GM12801 (cell line): ENCODE results near the gene CLIP1.

Experiments used
- TF ChIP-seq, protein P1 (sequence below): IDR thresholded peaks from one replicate; pipeline ENCODE4 v1.5.1; 2011; ENCODE audit warnings: control low read depth; ENCODE audit not compliant: insufficient read length; ENCODE audit errors: extremely low read depth

The CLIP1 gene

DNA sequence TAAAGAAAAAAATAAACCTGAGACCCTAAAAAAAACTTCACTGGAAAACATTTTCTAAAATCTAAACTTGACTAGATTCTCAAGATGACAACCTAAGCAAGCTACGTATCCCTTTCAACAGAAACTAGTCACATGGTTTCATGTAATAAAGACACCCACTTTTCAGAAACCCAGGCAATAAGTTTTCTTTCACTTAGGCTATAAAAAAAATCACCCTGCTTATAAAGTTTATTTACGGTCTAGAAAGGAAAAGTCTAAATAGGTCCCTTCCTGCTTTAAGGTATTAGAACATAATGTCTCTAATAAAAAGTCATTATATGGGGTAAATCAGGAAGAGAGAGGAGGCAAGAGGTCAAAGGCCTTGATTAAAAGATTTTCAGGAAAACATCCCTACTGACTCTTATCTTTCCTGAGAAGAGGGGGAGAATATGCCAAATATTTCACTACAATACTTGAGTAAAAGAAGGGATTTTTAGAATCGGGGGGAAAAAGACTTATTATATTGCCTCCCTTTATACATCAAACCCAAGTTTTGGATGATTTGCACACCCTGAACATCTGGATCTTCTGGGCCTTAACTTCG, 9.5 kb downstream of the CLIP1 start:
- TF ChIP-seq, protein P1, sequence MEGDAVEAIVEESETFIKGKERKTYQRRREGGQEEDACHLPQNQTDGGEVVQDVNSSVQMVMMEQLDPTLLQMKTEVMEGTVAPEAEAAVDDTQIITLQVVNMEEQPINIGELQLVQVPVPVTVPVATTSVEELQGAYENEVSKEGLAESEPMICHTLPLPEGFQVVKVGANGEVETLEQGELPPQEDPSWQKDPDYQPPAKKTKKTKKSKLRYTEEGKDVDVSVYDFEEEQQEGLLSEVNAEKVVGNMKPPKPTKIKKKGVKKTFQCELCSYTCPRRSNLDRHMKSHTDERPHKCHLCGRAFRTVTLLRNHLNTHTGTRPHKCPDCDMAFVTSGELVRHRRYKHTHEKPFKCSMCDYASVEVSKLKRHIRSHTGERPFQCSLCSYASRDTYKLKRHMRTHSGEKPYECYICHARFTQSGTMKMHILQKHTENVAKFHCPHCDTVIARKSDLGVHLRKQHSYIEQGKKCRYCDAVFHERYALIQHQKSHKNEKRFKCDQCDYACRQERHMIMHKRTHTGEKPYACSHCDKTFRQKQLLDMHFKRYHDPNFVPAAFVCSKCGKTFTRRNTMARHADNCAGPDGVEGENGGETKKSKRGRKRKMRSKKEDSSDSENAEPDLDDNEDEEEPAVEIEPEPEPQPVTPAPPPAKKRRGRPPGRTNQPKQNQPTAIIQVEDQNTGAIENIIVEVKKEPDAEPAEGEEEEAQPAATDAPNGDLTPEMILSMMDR: no peak

DNA sequence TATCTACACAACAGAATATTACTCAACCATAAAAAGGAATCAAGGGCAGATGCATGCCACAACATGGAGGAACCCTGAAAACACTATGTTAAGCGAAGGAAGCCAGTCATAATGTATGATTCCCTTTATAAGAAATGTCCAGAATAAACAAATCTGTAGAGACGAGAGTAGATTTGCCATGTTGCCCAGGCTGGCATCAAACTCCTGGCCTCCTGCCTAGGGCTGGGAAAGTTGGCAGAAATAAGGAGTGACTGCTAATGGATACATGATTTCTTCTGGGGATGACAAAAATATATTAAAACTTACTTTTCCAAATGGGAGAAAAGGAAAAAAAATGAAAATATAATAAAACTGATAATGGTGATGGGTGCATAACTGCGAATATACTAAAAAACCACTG, 10.9 kb downstream of the CLIP1 start:
- TF ChIP-seq, protein P1: no peak

DNA sequence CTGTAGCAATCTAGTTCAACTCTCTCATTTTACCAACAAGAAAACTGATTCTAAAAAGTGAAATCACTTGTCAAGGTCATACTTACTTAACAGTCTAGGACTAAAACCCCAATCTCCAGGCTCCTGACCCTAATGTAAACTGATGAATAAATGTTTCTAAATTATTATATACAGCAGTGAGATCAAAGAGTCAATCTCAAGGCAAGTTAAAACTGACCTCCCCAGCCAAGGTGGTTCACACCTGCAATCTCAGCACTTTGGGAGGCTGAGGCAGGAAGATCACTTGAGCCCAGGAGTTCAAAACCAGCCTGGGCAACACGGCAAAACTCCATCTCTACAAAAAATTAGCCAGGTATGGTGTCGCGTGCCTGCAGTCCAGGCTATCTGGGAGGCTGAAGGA, 15.3 kb downstream of the CLIP1 start:
- TF ChIP-seq, protein P1: no peak

DNA sequence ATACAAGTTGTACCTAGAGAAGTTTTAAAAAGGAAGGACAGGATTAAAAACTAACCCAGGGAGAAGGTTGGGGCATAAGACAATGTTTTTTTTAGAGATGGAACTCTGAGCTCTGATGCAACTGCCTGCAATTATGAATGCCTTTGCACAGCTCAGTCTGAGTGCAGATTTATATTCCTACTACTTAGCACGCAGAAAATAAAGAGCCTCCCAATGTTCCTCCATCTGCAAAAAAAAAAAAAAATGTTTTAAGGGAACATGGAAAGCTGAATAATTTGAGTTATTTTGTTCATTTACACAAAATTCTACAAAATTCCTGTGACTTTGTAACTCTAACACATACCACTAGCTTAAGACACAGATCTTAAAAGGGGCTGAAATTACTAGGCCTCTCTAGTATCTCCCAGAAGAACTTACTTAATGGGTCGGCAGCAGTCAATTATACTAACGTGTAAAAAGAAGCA, 15.7 kb downstream of the CLIP1 start:
- TF ChIP-seq, protein P1: no peak

DNA sequence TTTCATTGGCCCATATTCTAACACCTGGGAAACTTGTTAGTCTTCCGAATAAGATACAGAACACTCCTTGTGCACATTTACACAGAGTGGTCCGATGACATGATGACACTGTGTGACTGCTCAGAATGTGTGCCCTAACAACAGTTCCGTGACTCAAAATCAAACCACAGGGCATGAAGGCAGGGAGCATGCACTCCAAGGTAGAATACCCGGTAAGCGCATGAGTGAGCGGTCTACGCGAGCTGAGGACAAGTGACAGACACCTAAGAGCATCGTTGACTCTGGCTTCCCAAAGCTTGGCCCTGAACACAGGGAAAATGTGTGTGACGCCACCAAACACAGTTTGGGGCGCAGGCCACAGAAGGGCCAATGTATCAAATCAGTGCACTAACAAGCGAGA, 18.6 kb downstream of the CLIP1 start:
- TF ChIP-seq, protein P1: no peak

DNA sequence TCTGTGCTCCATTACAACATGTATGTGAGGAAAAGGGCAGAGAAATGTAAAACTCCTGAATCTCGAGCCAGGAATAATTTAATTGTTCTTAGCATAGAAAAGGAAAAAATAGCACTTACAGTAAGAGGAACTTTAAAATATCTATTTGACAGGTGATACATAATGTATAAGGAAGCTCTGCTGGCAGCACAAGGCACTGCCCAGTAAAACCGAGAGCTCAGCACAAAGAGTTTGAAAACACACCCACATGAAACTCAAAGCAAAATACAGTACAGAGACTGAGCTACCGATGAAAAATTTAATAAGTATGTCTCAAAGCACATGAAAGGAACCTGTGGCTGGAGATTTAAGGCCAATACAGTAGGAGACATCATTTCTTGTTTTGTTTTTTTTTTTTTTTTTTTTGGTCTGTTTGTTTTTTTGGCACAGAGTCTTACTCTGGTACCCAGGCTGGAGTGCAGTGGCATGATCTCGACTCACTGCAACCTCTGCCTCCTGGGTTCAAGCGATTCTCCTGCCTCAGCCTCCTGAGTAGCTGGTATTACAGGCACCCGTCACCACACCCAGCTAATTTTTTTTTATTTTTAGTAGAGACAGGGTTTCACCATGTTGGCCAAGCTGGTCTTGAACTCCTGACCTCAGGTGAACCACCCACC, 19.2 kb downstream of the CLIP1 start:
- TF ChIP-seq, protein P1: no peak

DNA sequence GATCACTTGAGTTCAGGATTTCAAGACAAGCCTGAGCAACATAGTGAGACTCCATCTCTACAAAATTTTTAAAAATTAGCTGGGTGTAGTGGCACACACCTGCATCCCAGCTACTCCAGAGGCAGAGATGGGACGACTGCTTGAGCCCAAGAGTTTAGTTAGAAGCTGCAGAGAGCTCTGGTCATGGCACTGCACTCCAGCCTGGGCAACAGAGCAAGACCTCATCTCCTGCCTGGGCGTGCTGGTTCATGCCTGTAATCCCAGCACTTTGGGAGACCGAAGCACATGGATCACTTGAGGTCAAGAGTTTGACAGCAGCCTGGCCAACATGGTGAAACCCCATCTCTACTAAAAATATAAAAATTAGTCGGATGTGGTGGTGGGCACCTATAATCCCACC, 20.2 kb downstream of the CLIP1 start:
- TF ChIP-seq, protein P1: no peak
